Measurements from ENCODE around the gene SH2D7.
A peak's percentile ranks its signal among the peaks of the same experiment; 100 is the strongest.

SH2D7 gene

DNA sequence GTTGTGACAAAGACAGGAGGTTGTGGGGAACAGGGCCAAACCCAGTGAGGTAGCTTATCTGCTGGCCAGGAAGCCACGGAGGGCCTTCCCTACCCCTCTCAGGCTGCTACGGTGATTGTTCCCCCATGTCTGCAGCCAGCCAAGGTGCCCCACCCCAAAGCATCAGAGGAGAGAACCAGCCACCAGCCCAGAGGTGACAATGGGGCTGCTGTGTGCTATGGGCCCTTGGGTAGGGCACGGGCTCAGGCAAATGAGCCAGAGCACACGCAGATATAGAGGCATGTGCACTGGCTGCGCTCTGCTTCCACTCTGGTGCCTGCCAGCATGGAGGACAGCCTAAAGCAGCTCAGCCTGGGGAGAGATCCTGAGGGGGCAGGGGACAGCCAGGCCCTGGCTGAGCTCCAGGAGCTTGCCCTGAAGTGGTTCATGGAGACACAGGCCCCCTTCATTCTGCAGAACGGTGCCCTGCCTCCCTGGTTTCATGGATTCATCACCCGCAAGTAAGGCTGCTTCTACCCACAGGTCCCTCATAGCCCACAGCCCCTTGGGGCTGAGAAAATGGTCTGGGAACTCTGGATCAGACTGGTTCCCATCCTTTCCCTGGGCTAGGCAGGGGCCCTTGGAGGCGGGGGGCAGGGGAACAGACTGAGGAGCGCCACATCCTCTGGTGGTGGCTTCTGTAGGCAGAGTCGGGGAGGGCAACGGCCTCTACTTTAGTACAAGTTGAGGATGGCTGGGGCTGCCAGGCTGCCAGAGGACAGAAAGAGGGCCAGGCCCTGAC lies at the start of gene SH2D7:
TSS of gene SH2D7 (plus strand) at position 301 of the 781 bp plus-strand sequence. CDS start at position 325, 24 bp downstream.
- no peaks in the 10 kb centered on the region for H3K36me3 ChIP-seq (ENCODE audit: control insufficient read depth in 5 of 5, insufficient read depth in 5 of 5, low read length in 5 of 5)
- no peak within 1 kb of the TSS for H3K4me3 ChIP-seq (ENCODE audit: low read depth in 1 of 5, low read length in 5 of 5)
- H3K4me1 ChIP-seq (ENCODE audit: control insufficient read depth in 5 of 5, insufficient read depth in 5 of 5, low read length in 5 of 5): peaks cover 0 to 17% (median 11%) of the 10 kb centered on the region in 5 donors
- no peaks in the 10 kb centered on the region for H3K27me3 ChIP-seq (ENCODE audit: control insufficient read depth in 5 of 5, insufficient read depth in 4 of 5, low read length in 5 of 5)
- H3K9ac ChIP-seq (ENCODE audit: low read length in 5 of 5): peak within 1 kb of the TSS in 1 of 5 donors; percentile 6
- H3K27ac ChIP-seq (ENCODE audit: low read depth, low read length): no peak within 1 kb of the TSS
- no peaks in the 10 kb centered on the region for H3K9me3 ChIP-seq (ENCODE audit: control insufficient read depth in 5 of 5, low read length in 5 of 5)

DNA sequence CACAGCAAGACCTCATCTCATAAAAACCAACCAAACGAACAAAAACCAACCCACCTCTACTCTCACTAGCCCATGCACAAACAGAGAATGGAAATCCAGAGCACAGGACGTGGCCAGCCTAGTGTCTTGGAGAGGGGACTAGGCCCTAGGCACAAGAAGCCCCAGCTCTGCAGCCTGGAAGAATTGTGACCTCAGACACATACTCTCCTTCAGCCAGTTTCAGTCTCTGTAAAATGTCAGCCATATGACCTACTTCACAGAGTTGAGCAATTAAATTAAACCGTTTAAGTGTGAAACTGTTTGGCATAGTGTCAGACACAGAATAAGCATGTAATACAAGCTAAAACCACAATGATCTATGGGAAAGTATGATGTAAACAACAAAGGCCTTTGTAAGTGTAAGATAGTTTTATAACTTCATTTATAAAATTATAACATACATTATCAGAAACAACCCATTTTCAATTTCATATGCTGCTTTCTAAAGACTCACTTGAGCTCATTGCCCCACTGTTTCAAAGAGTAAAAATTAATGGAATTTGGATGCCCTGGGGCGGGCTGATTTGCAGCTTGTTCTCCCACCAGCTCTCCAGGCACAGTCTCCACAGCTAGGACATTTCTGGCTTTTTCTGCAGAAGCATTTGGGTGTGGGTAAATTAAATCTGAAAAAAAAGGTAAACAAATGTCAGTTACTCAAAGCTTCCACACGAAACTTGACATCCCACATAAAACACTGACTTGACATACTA lies 47.8 kb upstream of the SH2D7 start:
- H3K4me3 ChIP-seq (ENCODE audit: low read depth in 1 of 5, low read length in 5 of 5): no peak overlapping the region
- peaks cover 0 to 40% (median 28%) of the 10 kb centered on the region in 5 donors for H3K36me3 ChIP-seq (ENCODE audit: control insufficient read depth in 5 of 5, insufficient read depth in 5 of 5, low read length in 5 of 5)
- no peaks in the 10 kb centered on the region for H3K27me3 ChIP-seq (ENCODE audit: control insufficient read depth in 5 of 5, insufficient read depth in 4 of 5, low read length in 5 of 5)
- H3K9ac ChIP-seq (ENCODE audit: low read length in 5 of 5): no peak overlapping the region
- H3K4me1 ChIP-seq (ENCODE audit: control insufficient read depth in 5 of 5, insufficient read depth in 5 of 5, low read length in 5 of 5): peaks cover 11 to 60% (median 53%) of the 10 kb centered on the region in 5 donors
- no peaks in the 10 kb centered on the region for H3K9me3 ChIP-seq (ENCODE audit: control insufficient read depth in 5 of 5, low read length in 5 of 5)
- H3K27ac ChIP-seq (ENCODE audit: low read depth, low read length): peak overlapping the region; percentile 46

DNA sequence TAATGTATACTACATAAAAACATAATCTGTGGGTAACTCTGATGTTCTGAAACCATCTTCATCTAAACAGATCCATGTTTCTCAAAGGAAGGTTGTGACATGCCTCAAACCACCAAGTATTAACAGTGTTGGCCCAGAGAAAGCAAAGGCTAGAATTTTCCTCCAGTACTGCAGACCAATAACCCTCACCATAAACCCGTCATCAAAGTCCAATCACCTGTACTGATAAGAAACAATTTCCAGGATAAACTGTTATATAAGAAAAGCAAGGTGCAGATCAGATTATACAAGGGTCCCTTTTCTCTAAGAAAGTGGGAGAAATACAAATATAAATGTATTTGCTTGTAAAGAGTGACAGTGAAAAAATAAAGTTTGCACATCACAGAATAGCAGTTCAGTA lies 47.2 kb upstream of the SH2D7 start:
- peaks cover 17 to 60% (median 55%) of the 10 kb centered on the region in 5 donors for H3K4me1 ChIP-seq (ENCODE audit: control insufficient read depth in 5 of 5, insufficient read depth in 5 of 5, low read length in 5 of 5)

DNA sequence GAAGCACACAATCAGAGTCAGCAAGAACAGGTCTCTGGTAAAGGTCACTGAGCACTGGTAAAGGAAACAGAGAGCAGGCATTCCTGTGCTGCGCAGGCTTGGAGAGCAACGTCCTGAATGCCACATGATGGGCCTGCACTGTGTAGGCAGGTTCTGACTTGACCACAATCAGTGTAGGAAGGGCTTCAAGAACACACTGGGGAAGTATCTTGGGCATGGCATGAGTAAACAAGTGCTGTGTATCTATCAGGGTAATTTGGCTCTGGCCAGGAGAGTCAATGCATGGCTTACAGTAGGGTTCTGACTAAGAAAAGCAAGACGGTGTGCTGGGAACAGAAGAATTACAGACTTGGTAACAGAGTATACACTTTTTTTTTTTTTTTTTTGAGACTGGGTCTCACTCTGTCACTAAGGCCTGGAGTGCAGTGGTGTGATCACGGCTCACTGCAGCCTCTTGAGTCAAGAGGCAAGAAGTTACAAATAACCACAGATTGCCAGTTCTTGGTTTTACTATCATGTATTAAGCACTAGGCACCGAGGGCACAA lies 45.5 kb upstream of the SH2D7 start:
- Histone ChIP-seq H3K27me3 (ENCODE audit: control insufficient read depth in 5 of 5, insufficient read depth in 4 of 5, low read length in 5 of 5) (no peaks in the 10 kb centered on the region), H3K4me1 (ENCODE audit: control insufficient read depth in 5 of 5, insufficient read depth in 5 of 5, low read length in 5 of 5) (peaks cover 20 to 71% (median 65%) of the 10 kb centered on the region in 5 donors), H3K9ac (ENCODE audit: low read length in 5 of 5) (no peak overlapping the region), H3K4me3 (ENCODE audit: low read depth in 1 of 5, low read length in 5 of 5) (no peak overlapping the region), H3K36me3 (ENCODE audit: control insufficient read depth in 5 of 5, insufficient read depth in 5 of 5, low read length in 5 of 5) (peaks cover 0 to 32% (median 29%) of the 10 kb centered on the region in 5 donors), H3K27ac (ENCODE audit: low read depth, low read length) (peak overlapping the region; percentile 97), H3K9me3 (ENCODE audit: control insufficient read depth in 5 of 5, low read length in 5 of 5) (no peaks in the 10 kb centered on the region)

More for the DNA sequence above, 47.2 kb upstream of the SH2D7 start:
- no peak overlapping the region for H3K4me3 ChIP-seq (ENCODE audit: low read depth in 1 of 5, low read length in 5 of 5)
- no peaks in the 10 kb centered on the region for H3K9me3 ChIP-seq (ENCODE audit: control insufficient read depth in 5 of 5, low read length in 5 of 5)
- no peak overlapping the region for H3K9ac ChIP-seq (ENCODE audit: low read length in 5 of 5)
- H3K36me3 ChIP-seq (ENCODE audit: control insufficient read depth in 5 of 5, insufficient read depth in 5 of 5, low read length in 5 of 5): peaks cover 0 to 39% (median 33%) of the 10 kb centered on the region in 5 donors
- no peak overlapping the region for H3K27ac ChIP-seq (ENCODE audit: low read depth, low read length)
- H3K27me3 ChIP-seq (ENCODE audit: control insufficient read depth in 5 of 5, insufficient read depth in 4 of 5, low read length in 5 of 5): no peaks in the 10 kb centered on the region

DNA sequence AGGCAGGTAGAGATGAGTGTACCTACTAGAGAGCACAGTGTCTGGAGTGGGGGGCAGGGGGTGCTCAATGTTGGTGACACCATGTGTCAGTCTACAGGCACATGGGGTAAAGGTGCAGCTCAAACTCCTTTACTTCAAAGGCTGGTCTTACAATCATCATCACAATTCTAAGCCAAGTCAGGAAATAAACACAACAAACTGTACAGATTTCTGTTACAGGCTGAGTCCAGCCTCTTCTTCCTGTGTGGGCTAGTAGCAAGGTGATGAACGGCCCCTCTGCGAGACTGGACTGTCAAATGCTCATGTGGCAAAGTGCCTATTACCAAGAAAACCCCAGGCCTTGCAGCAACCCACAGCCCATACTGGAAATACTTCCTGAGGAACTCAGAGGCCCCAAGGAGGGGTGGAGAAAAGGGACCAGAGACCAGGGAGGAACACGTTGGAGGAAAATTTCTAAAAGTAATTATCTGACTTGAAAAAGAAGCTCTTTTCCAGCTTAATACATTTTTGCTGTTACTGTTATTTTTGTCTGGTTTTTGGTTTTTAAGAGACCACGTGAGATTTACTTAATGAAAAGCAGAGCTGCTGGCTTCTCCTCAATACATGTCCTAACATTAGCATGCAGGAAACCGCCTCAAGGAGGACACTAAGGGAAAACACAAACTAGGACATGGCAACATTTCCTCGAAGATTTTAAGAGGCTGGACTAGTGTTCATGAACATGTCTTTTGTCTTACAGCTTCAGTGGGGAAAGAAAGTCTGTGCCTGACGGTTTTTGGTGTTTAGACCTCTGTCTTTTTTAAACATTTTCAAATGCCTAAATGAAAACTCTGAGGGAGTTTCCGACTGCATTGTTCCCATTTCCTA lies 44.4 kb upstream of the SH2D7 start:
- Histone ChIP-seq H3K4me1 (ENCODE audit: control insufficient read depth in 5 of 5, insufficient read depth in 5 of 5, low read length in 5 of 5) (peaks cover 29 to 82% (median 77%) of the 10 kb centered on the region in 5 donors), H3K9ac (ENCODE audit: low read length in 5 of 5) (peak overlapping the region in 3 of 5 donors; percentile 19 to 33 (median 26)), H3K27me3 (ENCODE audit: control insufficient read depth in 5 of 5, insufficient read depth in 4 of 5, low read length in 5 of 5) (no peaks in the 10 kb centered on the region), H3K9me3 (ENCODE audit: control insufficient read depth in 5 of 5, low read length in 5 of 5) (no peaks in the 10 kb centered on the region), H3K4me3 (ENCODE audit: low read depth in 1 of 5, low read length in 5 of 5) (peak overlapping the region in 2 of 5 donors; percentile 9 to 24), H3K36me3 (ENCODE audit: control insufficient read depth in 5 of 5, insufficient read depth in 5 of 5, low read length in 5 of 5) (peaks cover 3 to 32% (median 18%) of the 10 kb centered on the region in 5 donors), H3K27ac (ENCODE audit: low read depth, low read length) (peak overlapping the region; percentile 97)

DNA sequence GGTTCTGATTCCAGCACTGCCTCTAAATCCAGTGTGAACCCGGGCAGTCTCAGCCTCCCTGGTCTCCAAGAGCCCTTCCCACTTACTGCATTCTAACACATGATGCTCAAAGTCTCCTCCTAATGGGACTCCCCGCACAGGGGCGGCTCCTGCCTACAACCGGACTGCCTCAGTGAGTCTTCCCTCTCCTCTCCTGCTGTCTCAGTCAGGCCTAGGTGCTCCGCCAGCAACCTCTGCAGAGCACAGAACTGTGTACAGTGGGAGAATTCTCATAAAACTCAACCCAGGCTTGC lies 43.8 kb upstream of the SH2D7 start:
- Histone ChIP-seq H3K4me3 (ENCODE audit: low read depth in 1 of 5, low read length in 5 of 5) (peak overlapping the region in 1 of 5 donors; percentile 24), H3K36me3 (ENCODE audit: control insufficient read depth in 5 of 5, insufficient read depth in 5 of 5, low read length in 5 of 5) (peaks cover 8 to 32% (median 16%) of the 10 kb centered on the region in 5 donors), H3K4me1 (ENCODE audit: control insufficient read depth in 5 of 5, insufficient read depth in 5 of 5, low read length in 5 of 5) (peaks cover 29 to 87% (median 82%) of the 10 kb centered on the region in 5 donors), H3K27me3 (ENCODE audit: control insufficient read depth in 5 of 5, insufficient read depth in 4 of 5, low read length in 5 of 5) (no peaks in the 10 kb centered on the region), H3K27ac (ENCODE audit: low read depth, low read length) (peak overlapping the region; percentile 97), H3K9me3 (ENCODE audit: control insufficient read depth in 5 of 5, low read length in 5 of 5) (no peaks in the 10 kb centered on the region), H3K9ac (ENCODE audit: low read length in 5 of 5) (peak overlapping the region in 1 of 5 donors; percentile 19)

DNA sequence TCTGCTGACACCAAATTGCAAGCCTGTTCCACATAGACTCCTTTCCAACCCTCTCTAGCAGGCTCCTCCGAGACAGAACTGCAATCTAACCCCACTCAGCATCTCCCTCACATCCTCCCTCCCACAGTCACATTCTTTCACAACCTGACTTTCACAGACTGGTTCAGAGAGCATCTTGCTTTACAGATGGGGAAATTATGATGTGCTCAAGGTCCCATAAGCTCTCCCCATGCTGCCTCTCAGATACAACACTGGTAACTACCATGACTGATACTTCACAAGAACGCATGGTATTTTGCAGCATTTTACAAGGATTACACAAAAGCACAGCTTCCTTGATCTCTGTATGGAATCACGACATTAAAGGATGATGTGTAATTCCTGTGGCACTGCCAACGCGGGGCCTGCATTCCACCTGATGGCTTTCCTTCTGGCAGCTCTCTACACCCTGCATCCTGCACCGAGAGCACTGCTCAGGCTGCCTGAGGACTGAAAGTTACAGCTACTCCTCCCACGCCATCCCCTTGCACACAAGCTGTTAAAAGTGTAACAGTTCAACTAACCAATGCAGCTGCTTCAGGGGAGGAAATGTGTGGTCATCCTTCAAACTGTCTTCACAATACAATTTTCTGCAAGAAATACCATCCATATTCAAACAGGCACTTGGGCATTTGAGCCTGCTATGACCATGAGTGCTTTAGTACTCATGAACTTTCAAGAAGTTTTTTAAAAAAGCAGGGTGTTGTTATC lies 42.5 kb upstream of the SH2D7 start:
- peaks cover 29 to 91% (median 85%) of the 10 kb centered on the region in 5 donors for H3K4me1 ChIP-seq (ENCODE audit: control insufficient read depth in 5 of 5, insufficient read depth in 5 of 5, low read length in 5 of 5)
- H3K36me3 ChIP-seq (ENCODE audit: control insufficient read depth in 5 of 5, insufficient read depth in 5 of 5, low read length in 5 of 5): peaks cover 6 to 28% (median 9%) of the 10 kb centered on the region in 5 donors
- H3K4me3 ChIP-seq (ENCODE audit: low read depth in 1 of 5, low read length in 5 of 5): no peak overlapping the region
- H3K9ac ChIP-seq (ENCODE audit: low read length in 5 of 5): peak overlapping the region in 1 of 5 donors; percentile 35
- H3K27me3 ChIP-seq (ENCODE audit: control insufficient read depth in 5 of 5, insufficient read depth in 4 of 5, low read length in 5 of 5): no peaks in the 10 kb centered on the region
- H3K27ac ChIP-seq (ENCODE audit: low read depth, low read length): peak overlapping the region; percentile 97
- H3K9me3 ChIP-seq (ENCODE audit: control insufficient read depth in 5 of 5, low read length in 5 of 5): no peaks in the 10 kb centered on the region

DNA sequence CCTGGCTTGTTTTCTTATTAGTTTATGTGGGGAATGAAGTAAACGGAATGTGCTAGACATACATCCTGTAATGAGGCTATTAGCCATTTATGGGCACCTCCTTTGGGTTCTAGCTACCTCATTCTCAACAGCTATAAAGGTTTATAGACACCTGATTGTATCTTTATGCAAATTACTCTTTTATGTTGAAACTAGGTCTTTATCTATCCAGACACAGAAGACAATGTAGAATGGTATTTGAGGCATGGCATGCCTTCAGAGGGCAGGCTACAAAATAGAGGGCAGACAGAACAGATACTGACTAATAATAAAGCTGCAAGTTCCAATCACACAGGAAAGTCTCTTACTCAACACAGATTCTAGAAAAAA lies 41.9 kb upstream of the SH2D7 start:
- H3K9ac ChIP-seq (ENCODE audit: low read length in 5 of 5): peak overlapping the region in 1 of 5 donors; percentile 35
- no peak overlapping the region for H3K4me3 ChIP-seq (ENCODE audit: low read depth in 1 of 5, low read length in 5 of 5)
- no peaks in the 10 kb centered on the region for H3K9me3 ChIP-seq (ENCODE audit: control insufficient read depth in 5 of 5, low read length in 5 of 5)
- no peaks in the 10 kb centered on the region for H3K27me3 ChIP-seq (ENCODE audit: control insufficient read depth in 5 of 5, insufficient read depth in 4 of 5, low read length in 5 of 5)
- peak overlapping the region; percentile 97 for H3K27ac ChIP-seq (ENCODE audit: low read depth, low read length)
- H3K36me3 ChIP-seq (ENCODE audit: control insufficient read depth in 5 of 5, insufficient read depth in 5 of 5, low read length in 5 of 5): peaks cover 6 to 28% (median 9%) of the 10 kb centered on the region in 5 donors
- H3K4me1 ChIP-seq (ENCODE audit: control insufficient read depth in 5 of 5, insufficient read depth in 5 of 5, low read length in 5 of 5): peaks cover 29 to 91% (median 87%) of the 10 kb centered on the region in 5 donors

DNA sequence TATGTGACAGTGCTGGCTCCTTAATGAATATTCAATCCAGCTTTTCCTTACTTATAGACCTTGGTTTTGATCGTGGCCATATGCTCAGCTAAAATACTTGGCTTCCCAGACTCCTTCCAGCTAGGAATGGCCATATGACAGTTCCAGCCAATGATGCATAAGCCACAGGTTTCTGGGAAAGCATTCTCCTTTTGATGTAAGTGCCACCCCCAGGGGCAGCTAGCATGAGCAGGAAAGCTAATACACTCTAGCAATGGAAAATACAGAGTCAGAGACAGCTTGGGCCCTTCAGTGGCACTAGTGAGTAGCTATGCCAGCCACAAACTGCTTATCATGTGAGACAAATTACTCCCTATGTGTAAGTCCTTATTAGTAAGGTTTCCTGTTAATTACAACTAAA lies 41.5 kb upstream of the SH2D7 start:
- H3K27ac ChIP-seq (ENCODE audit: low read depth, low read length): peak overlapping the region; percentile 97
- peaks cover 6 to 28% (median 9%) of the 10 kb centered on the region in 5 donors for H3K36me3 ChIP-seq (ENCODE audit: control insufficient read depth in 5 of 5, insufficient read depth in 5 of 5, low read length in 5 of 5)
- peaks cover 31 to 95% (median 91%) of the 10 kb centered on the region in 5 donors for H3K4me1 ChIP-seq (ENCODE audit: control insufficient read depth in 5 of 5, insufficient read depth in 5 of 5, low read length in 5 of 5)
- H3K9ac ChIP-seq (ENCODE audit: low read length in 5 of 5): no peak overlapping the region
- no peaks in the 10 kb centered on the region for H3K9me3 ChIP-seq (ENCODE audit: control insufficient read depth in 5 of 5, low read length in 5 of 5)
- no peaks in the 10 kb centered on the region for H3K27me3 ChIP-seq (ENCODE audit: control insufficient read depth in 5 of 5, insufficient read depth in 4 of 5, low read length in 5 of 5)
- no peak overlapping the region for H3K4me3 ChIP-seq (ENCODE audit: low read depth in 1 of 5, low read length in 5 of 5)
